ENCODE data around the gene SRI. TPM values are rescaled to one million over a fixed set of nuclear protein-coding genes. Genes with fewer than 3 reads are reported as not detected.

The SRI gene
- total and polyA plus RNA-seq, 2 donors (not counting 3 experiments of a cell fraction or from before 2014, with no cell fraction given) = 121 to 204 TPM

- H3K79me2 ChIP-seq (ENCODE audit: control insufficient read depth, insufficient read depth, low read length) = no peaks in the 10 kb centered on the region
- peaks cover 6% of the 10 kb centered on the region for H3K4me1 ChIP-seq (ENCODE audit: control insufficient read depth, extremely low read depth, insufficient read depth, low read length)
- no peak overlapping the region for H2AFZ ChIP-seq (ENCODE audit: low read depth, low read length)
- H3K36me3 ChIP-seq (ENCODE audit: control insufficient read depth in 2 of 2, extremely low read depth in 1 of 2, insufficient read depth in 2 of 2, low read length in 2 of 2) = no peaks in the 10 kb centered on the region
- H3K27ac ChIP-seq (ENCODE audit: insufficient read depth, low read depth, low read length) = no peak overlapping the region
- POLR2A ChIA-PET = no interaction called here
- CTCF ChIA-PET = no interaction called here
- TF ChIP-seq POLR2A (IDR thresholded peaks at IDR 0.05; ENCODE audit: low read depth, low read length) = no peak
- TF ChIP-seq CTCF (IDR thresholded peaks at IDR 0.05; ENCODE audit: extremely low read depth in 1 of 2, insufficient read depth in 1 of 2, low read depth in 1 of 2, low read length in 2 of 2) = no peak
- no peak for TF ChIP-seq MYC (IDR thresholded peaks at IDR 0.05; ENCODE audit: low read depth, low read length)
- no peak for TF ChIP-seq POLR2AphosphoS5 (IDR thresholded peaks at IDR 0.05; ENCODE audit: insufficient read depth, low read depth, low read length)
- no peak for TF ChIP-seq GATA2 (IDR thresholded peaks at IDR 0.05; ENCODE audit: insufficient read depth, insufficient read length, low read depth, low read length)
- TF ChIP-seq FOS (IDR thresholded peaks at IDR 0.05; ENCODE audit: borderline replicate concordance, insufficient read depth, low read length) = no peak
- no peak for TF ChIP-seq EZH2 (IDR thresholded peaks at IDR 0.05; ENCODE audit: borderline replicate concordance, low read depth, low read length, severe bottlenecking)
- TF ChIP-seq JUN (IDR thresholded peaks at IDR 0.05; ENCODE audit: borderline replicate concordance, insufficient read depth, insufficient read length, low read depth) = no peak
- no peak for TF ChIP-seq MAX (IDR thresholded peaks at IDR 0.05; ENCODE audit: insufficient read depth, insufficient read length)
- no peak for FAIRE-seq
- no peak overlapping the region for H3K9ac ChIP-seq (replicated peaks; ENCODE audit: extremely low read depth, insufficient read depth, low read length)
- no peak overlapping the region for H3K4me2 ChIP-seq (ENCODE audit: insufficient read depth, low read length)
- dilution Hi-C loops (cut with MboI; ENCODE audit: extremely low pct_ligation_motif_present, low sequenced_read_pairs) = no loop called here
- H3K27me3 ChIP-seq (ENCODE audit: control insufficient read depth in 2 of 2, insufficient read depth in 2 of 2, low read length in 2 of 2) = no peaks in the 10 kb centered on the region
- intact Hi-C loops (cut with micrococcal nuclease) = no loop called here
- no peaks in the 10 kb centered on the region for H3K9me3 ChIP-seq (replicated peaks; ENCODE audit: control insufficient read depth, insufficient read depth, low read length)
- no peak for DNase-seq (ENCODE audit: low read depth, low spot score)
- no peaks in the 10 kb centered on the region for H4K20me1 ChIP-seq (replicated peaks; ENCODE audit: control insufficient read depth, extremely low read depth, insufficient read depth, low read length)
- BruUV-seq (replicated peaks) = no TSS peak
- H3K9me1 ChIP-seq (replicated peaks; ENCODE audit: control insufficient read depth, extremely low read depth, insufficient read depth, low read length) = no peaks in the 10 kb centered on the region
- no peak overlapping the region for H3K4me3 ChIP-seq (replicated peaks in 1 of 3; ENCODE audit: insufficient read depth in 1 of 3, low read depth in 1 of 3, low read length in 3 of 3)
Observed at GRCh38 chr7:88229302-88229995, 9.6 kb upstream of the SRI start.

All from endothelial cell of umbilical vein (primary cell).